H1 (cell line): Measurements from ENCODE around the gene EIF4ENIF1.

Source experiments
- CREB1 ChIP-seq: IDR thresholded peaks from 2 replicates; pipeline ENCODE4 v1.6.1; 2012; ENCODE audit warnings: inconsistent platforms
- CTCF ChIP-seq, 3 experiments: IDR thresholded peaks; 1 replicate in 2 of 3; 2 replicates in 1 of 3; pipeline versions ENCODE4 v1.5.1 to v1.6.1; 2011; ENCODE audit warnings: low read length in 3 of 3, mild to moderate bottlenecking in 3 of 3, inconsistent platforms in 2 of 3, low read depth in 1 of 3, moderate library complexity in 1 of 3; ENCODE audit not compliant: insufficient read depth in 1 of 3; ENCODE audit errors: control extremely low read depth in 1 of 3
- RFX5 ChIP-seq: IDR thresholded peaks from 2 replicates; pipeline ENCODE4 v1.6.1; 2011; ENCODE audit warnings: low read depth, low read length, improper control_type of control experiment, borderline replicate concordance

- TF ChIP-seq CTCF (IDR thresholded peaks at IDR 0.05; ENCODE audit: control extremely low read depth in 1 of 3, insufficient read depth in 1 of 3, low read depth in 1 of 3, low read length in 3 of 3): no peak
- TF ChIP-seq CREB1: no peak
- TF ChIP-seq RFX5: no peak
Observed at GRCh38 chr22:31441652-31442051, 48.0 kb downstream of the EIF4ENIF1 start.
